SU-DHL-6 (cell line): ENCODE results near the gene COMMD2.

Experiments used
- H2AFZ ChIP-seq: fragments of 200-600 bp; sonication (generic); 2 replicates; pipeline ENCODE4 v1.6.1; 2014; ENCODE audit warnings: low read depth, mild to moderate bottlenecking, moderate library complexity, mixed read lengths, antibody characterized with exemption, low read length; ENCODE audit not compliant: severe bottlenecking
- H3F3A ChIP-seq: fragments of 200-600 bp; shearing (Covaris generic); 2 replicates; pipeline ENCODE4 v1.6.0; 2016; ENCODE audit warnings: antibody characterized with exemption, mild to moderate bottlenecking; ENCODE audit not compliant: insufficient read depth
- H3K27ac ChIP-seq: fragments of 200-600 bp; sonication (generic); 2 replicates; pipeline ENCODE4 v1.5.1; 2016; ENCODE audit warnings: low read depth, mild to moderate bottlenecking, low read length, moderate library complexity, mixed read lengths
- H3K27me3 ChIP-seq: fragments of 200-600 bp; sonication (generic), shearing (Covaris generic); 2 replicates; pipeline ENCODE4 v1.6.0; 2014; ENCODE audit warnings: mild to moderate bottlenecking, low read length
- H3K36me3 ChIP-seq: fragments of 200-600 bp; sonication (generic); 2 replicates; pipeline ENCODE4 v1.6.1; 2014; ENCODE audit warnings: mild to moderate bottlenecking, low read length, mixed read lengths
- H3K4me2 ChIP-seq: fragments of 300-600, 200-600 bp; shearing (Covaris generic), sonication (generic); 2 replicates; pipeline ENCODE4 v1.6.0; 2014; ENCODE audit warnings: low read length, low read depth, mild to moderate bottlenecking; ENCODE audit not compliant: poor library complexity, severe bottlenecking
- H3K4me3 ChIP-seq: fragments of 200-600 bp; sonication (generic); 2 replicates; pipeline ENCODE4 v1.5.1; 2014; ENCODE audit warnings: antibody characterized with exemption, low read length, mild to moderate bottlenecking, mixed read lengths; ENCODE audit not compliant: insufficient read depth, poor library complexity, severe bottlenecking
- H3K79me2 ChIP-seq: fragments of 200-600 bp; sonication (generic); 2 replicates; pipeline ENCODE4 v1.6.1; 2014; ENCODE audit warnings: mild to moderate bottlenecking, low read length, moderate library complexity; ENCODE audit not compliant: insufficient read depth
- H3K9ac ChIP-seq: fragments of 200-600 bp; sonication (generic); 2 replicates; pipeline ENCODE4 v1.7.0; 2014; ENCODE audit warnings: mild to moderate bottlenecking, low read length
- H3K9me2 ChIP-seq: fragments of 200-600 bp; sonication (generic); replicated peaks from 2 replicates; pipeline ENCODE4 v1.6.1; 2014; ENCODE audit warnings: low read length; ENCODE audit not compliant: insufficient read depth
- H3K9me3 ChIP-seq: fragments of 200-600 bp; sonication (generic); 2 replicates; pipeline ENCODE4 v1.6.1; 2014; ENCODE audit warnings: low read length, mixed read lengths; ENCODE audit not compliant: insufficient read depth
- H4K20me1 ChIP-seq: fragments of 200-600 bp; sonication (generic); 2 replicates; pipeline ENCODE4 v1.6.1; 2014; ENCODE audit warnings: low read depth, mild to moderate bottlenecking, antibody characterized with exemption, low read length, moderate library complexity, mixed read lengths
- CTCF ChIP-seq: fragments of 200-600 bp; sonication (generic); IDR thresholded peaks from one replicate; pipeline ENCODE4 v1.5.1; 2017; ENCODE audit warnings: antibody characterized with exemption, mild to moderate bottlenecking, low read length, moderate library complexity; ENCODE audit not compliant: insufficient read depth, poor library complexity, severe bottlenecking
- EZH2phosphoT487 ChIP-seq: fragments of 200-600 bp; sonication (generic), shearing (Covaris generic); conservative IDR thresholded peaks from 2 replicates; pipeline ENCODE4 v1.6.1; 2018; ENCODE audit warnings: mild to moderate bottlenecking, antibody characterized with exemption, low read length, moderate library complexity, mixed read lengths

COMMD2 gene

GRCh38 chr3:149763565-149764195, 11.4 kb upstream of the COMMD2 start:
- no peaks in the 10 kb centered on the region for H4K20me1 ChIP-seq
- H3K4me3 ChIP-seq, result no peak overlapping the region
- no peaks in the 10 kb centered on the region for H3K9me2 ChIP-seq
- no peak overlapping the region for H3K4me2 ChIP-seq
- H3K9ac ChIP-seq, result no peak overlapping the region
- TF ChIP-seq EZH2phosphoT487, result no peak
- TF ChIP-seq CTCF, result no peak
- no peak overlapping the region for H3K27ac ChIP-seq
- H3K36me3 ChIP-seq, result no peaks in the 10 kb centered on the region
- H3K79me2 ChIP-seq, result no peaks in the 10 kb centered on the region
- H3K27me3 ChIP-seq, result no peaks in the 10 kb centered on the region
- no peak overlapping the region for H2AFZ ChIP-seq
- H3F3A ChIP-seq, result no peaks in the 10 kb centered on the region
- H3K9me3 ChIP-seq, result no peaks in the 10 kb centered on the region

GRCh38 chr3:149753717-149754116, 1.4 kb upstream of the COMMD2 start:
- no peaks in the 10 kb centered on the region for H3K9me2 ChIP-seq
- no peak overlapping the region for H3K27ac ChIP-seq
- H3K9me3 ChIP-seq, result no peaks in the 10 kb centered on the region
- no peak overlapping the region for H3K4me3 ChIP-seq
- H3K36me3 ChIP-seq, result peaks cover 8% of the 10 kb centered on the region; the same call in 1 of the 2 replicates
- peaks cover 9% of the 10 kb centered on the region for H3K79me2 ChIP-seq
- peaks cover 6% of the 10 kb centered on the region for H3F3A ChIP-seq
- no peaks in the 10 kb centered on the region for H3K27me3 ChIP-seq
- peak overlapping the region; percentile 90 for H2AFZ ChIP-seq
- no peak overlapping the region for H3K4me2 ChIP-seq
- H3K9ac ChIP-seq, result no peak overlapping the region
- H4K20me1 ChIP-seq, result no peaks in the 10 kb centered on the region
- no peak for TF ChIP-seq CTCF
- no peak for TF ChIP-seq EZH2phosphoT487

GRCh38 chr3:149752788-149753136, 473 bp upstream of the COMMD2 start:
- peak overlapping the region; percentile 90 for H2AFZ ChIP-seq
- H3K27me3 ChIP-seq, result no peaks in the 10 kb centered on the region
- peak overlapping the region; percentile 39; the same call in 1 of the 2 replicates for H3K27ac ChIP-seq
- H3K9ac ChIP-seq, result peak overlapping the region; percentile 85
- peaks cover 8% of the 10 kb centered on the region; the same call in 1 of the 2 replicates for H3K36me3 ChIP-seq
- TF ChIP-seq EZH2phosphoT487 (no peak), CTCF (peak; percentile 3)
- peaks cover 9% of the 10 kb centered on the region for H3K79me2 ChIP-seq
- peak overlapping the region; percentile 96 for H3K4me3 ChIP-seq
- no peaks in the 10 kb centered on the region for H3K9me2 ChIP-seq
- no peaks in the 10 kb centered on the region for H3K9me3 ChIP-seq
- H3F3A ChIP-seq, result peaks cover 6% of the 10 kb centered on the region
- no peaks in the 10 kb centered on the region for H4K20me1 ChIP-seq
- peak overlapping the region; percentile 97 for H3K4me2 ChIP-seq
